NCI-H748 treated with DMSO at 0.1 percent for 48 hours (cell line): Measurements from ENCODE around the gene KLHDC1.

Experiments
- DNase-seq: peaks from one replicate; lab custom pipeline; 2025; lab: John Stamatoyannopoulos, UW

KLHDC1 gene

DNA sequence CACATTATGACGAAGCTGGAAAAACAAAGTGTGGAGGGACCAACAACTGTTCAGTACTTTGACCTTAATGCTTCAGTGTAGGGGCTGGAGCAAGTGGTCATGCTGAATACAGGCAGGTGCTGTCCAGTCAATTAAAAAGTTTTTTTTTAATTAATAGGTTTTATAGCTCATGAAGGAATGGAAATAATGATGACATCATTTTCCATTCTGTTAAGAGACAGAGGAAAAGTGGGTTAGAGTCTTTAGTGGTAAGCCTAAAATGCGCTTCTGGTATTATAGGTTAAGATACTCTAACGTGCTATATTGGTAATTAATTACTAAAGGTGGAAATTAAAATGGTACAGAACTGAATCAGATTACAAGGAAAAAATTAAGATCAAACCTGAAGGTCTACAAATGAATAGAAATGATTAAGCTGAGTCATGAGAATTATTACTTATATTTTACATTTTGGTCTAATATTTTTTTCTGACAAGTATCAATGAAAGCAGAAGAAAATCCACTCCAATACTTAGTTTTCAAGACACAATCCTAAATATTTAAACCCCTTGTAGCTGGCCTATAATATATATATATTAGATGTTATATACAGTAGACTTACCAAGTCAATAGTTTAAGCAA lies 90.6 kb downstream of the KLHDC1 start:
- DNase-seq = no peak

DNA sequence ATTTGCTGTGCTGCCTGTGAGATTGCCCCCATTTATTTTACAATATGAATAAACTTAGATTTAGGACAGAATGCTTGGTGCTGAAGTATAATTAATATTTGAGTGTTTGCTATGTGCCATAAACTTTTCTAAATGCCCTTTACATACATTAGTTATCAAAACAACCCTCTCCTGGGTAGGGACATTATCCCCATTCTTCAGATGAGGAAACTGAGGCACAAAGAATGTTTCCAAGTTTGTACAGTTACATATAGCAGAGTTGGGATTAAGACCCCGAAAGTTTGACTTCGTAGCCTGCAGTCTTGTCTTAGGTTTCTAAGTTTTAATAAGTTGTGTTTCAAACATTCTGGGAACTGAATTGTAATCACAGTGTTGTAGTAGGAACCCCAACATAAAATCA lies 93.4 kb downstream of the KLHDC1 start:
- DNase-seq = no peak

DNA sequence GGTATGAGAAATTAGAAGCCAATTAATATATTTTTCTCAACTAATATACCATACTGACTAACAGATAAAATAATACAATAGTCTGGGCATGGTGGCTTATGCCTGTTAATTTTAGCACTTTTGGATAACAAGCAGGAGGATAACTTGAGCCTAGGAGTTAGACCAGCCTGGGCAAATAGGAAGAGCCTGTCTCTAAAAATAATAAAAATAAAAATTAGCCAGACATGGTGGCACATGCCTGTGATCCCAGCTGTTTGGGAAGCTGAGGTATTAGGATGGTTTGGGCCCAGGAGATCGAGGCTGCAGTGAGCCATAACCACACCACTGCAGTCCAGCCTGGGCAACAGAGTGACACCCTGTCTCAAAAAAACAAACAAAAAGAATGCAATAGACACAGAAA lies 99.7 kb downstream of the KLHDC1 start:
- no peak for DNase-seq

DNA sequence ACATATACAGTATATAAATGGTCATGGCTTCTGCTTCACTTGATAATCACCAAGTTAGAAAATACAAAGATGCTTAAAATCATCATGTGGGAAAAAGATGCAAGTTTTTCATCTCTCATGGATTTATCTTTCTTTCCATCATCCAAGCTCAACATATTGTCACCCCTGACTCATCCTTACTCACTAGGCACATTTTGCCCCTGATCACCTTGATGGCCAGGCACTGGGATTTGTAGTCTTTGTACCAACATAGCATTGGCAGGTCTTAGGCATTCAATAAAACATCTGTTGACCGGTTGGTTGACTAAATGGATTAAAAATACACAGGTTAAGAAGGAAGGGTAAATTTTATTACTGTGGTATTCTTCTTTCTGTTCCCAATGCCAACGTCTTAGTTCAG lies 103.1 kb downstream of the KLHDC1 start:
- no peak for DNase-seq
